GM21526 (cell line): ENCODE measurements around the gene ADAMTS19.

Experiments
- ATAC-seq: cut with Tn5 transposase; IDR thresholded peaks from one replicate; pipeline ENCODE4 v1.9.1; 2021; ENCODE audit warnings: moderate library complexity; ENCODE audit not compliant: unreplicated experiment, low FRiP score

ADAMTS19 gene

DNA sequence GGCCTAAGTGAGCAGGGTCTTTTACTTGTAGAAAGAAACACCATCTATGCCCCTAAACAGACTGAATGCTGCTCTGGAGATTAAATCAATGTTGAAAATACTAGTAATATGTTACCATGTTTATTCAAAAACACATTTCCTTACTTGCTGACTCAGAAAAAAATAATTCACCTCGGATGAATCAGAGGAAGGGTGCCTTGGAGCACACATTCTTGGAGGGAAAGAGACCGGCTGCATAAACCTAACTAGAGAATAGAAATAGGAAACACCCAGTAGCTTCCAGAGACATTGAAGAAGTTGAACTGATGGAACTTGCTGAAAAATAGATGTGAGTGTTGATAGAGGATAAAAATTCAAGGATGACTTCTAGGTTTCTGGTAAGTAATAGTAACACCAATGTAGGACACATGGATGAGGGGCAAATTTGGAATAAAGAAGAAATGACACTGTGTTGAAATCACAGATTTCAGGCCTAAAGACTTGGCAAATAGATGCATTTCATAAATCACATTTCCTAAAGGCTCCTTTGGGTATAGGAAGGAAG, 210.9 kb downstream of the ADAMTS19 start:
- no peak for ATAC-seq

DNA sequence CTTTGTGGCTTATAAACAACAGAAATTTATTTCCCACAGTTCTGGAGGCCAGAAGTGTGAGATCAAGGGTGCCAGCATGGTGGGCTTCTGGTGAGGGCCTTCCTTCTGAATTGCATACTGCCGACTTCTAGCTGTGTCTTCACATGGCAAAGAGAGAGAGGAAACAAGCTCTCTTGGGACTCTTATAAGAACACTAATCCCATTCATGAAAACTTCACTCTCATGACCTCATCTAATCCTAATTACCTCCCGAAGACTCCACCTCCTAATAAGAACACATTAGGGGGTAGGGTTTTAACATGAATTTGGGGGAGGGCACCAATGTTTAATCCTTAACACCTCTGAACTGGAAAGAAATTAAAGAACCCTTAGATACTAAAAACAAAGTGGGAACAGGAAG, 211.9 kb downstream of the ADAMTS19 start:
- no peak for ATAC-seq

DNA sequence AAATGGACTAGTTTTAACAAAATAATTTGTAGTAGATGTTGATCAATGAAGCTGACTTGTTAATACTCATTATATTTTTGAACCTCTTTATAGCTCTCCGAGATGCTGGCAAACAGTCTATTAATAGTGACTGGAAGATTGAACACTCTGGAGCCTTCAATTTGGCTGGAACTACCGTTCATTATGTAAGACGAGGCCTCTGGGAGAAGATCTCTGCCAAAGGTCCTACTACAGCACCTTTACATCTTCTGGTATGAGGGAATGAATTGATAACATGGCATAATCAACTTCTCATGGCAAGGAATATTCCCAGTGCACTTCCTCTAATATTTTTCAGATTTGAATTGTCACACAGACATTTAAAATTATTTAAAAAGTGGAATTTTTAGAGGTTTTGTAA, 219.6 kb downstream of the ADAMTS19 start:
- ATAC-seq: no peak

DNA sequence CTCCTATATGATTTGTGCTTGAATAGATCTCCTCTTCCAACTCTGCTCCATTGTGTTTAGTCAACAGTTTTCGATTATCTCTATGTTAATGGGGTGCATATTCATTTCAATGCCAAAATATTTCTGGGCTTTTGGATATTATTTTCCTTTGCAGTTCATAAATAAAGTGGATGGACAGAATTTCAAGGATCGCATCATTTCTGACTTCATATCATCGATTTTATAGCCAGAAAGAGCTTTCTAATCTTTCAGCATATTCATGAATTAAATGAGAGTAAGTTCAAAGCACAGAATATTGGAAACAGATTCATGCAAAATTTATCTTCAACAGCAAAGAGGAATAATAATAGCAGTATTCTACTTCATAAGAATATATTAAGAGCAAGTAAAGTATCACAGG, 227.8 kb downstream of the ADAMTS19 start:
- no peak for ATAC-seq

DNA sequence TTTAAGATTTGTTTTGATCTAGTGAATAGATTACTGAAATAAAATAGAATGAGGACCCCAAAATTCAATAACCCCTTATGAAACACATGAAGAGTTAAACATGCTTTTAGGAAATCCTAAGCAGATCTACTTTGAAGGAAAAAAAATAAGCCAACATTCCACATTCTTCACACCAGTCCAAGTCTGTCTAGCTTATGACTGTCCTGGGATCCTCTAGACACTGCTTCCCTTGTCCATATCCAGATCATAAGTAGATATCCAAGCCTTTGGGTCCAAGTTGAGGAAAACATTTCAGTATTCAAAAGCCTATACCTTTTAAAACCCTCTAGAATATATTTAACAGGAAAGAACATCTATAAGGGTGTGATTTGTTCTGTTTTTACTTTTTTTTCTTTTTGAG, 228.9 kb downstream of the ADAMTS19 start:
- no peak for ATAC-seq

DNA sequence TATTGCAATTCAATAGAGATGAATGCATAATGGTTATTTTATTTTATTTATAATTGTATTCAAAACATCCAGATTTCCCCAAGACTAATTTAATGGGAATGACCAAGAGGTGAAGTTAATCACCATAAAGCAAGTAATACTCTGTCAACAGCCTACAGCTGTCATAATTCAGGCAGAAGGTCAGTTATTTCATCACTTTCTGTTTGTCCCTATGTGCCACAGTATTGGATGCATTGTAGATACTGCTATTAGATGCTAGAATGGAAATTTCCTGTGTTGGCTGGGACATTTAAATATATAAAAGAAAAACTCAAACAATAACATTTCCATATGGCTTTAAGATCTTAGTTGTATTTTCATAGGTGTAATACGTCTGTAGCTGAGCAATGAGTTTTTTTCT, 231.1 kb downstream of the ADAMTS19 start:
- ATAC-seq: no peak

DNA sequence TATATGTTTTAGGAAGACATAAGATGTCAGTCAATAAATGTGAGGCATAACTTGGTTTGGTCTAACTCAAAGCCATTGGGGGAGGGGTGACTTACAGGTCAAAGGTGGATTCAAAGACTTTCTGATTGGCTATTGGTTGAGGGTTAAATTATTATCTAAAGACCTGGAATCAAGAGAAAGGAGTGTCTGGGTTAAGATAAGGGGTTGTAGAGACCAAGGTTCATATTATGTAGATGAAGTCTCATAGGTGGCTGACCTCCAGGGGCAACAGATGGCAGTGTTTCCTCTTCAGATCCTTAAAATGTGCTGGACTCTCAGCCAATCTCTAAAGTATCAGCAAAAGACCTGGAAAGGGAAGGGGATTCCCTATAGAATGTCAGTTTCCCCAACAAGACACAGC, 236.5 kb downstream of the ADAMTS19 start:
- ATAC-seq: no peak

DNA sequence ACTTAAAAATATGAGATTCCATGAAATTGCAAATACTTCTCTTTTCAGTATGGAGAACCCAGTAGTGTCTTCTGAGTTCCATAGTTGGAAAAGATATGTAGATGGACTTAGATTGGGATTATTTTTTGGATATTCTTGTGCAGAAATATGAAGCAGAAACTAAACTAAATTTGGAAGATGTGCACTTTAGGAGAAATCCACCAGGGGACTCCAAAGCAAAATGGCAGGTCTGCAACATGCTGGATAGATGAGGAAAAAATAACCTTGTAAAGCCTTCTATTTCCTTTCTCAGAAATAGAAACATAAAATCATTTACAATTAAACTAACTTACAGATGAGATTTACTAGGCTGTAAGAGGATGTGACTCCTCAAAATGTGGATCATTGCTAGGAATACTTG, 238.6 kb downstream of the ADAMTS19 start:
- no peak for ATAC-seq

DNA sequence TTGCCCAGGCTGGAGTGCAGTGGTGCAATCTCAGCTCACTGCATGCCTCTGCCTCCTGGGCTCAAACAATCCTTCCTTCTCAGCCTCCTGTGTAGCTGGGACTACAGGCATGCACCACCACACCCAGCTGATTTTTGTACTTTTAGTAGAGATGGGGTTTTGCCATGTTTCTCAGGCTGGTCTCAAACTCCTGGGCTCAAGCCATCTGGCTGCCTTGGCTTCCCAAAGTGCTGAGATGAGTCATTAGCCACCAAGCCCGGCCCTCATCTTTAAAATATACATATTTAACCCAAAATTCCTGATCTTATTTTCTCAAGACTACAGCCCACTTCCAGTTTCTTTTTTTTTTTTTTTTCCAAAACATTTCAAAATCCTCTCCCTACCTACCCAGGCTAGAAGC, 256.1 kb downstream of the ADAMTS19 start:
- ATAC-seq: no peak

DNA sequence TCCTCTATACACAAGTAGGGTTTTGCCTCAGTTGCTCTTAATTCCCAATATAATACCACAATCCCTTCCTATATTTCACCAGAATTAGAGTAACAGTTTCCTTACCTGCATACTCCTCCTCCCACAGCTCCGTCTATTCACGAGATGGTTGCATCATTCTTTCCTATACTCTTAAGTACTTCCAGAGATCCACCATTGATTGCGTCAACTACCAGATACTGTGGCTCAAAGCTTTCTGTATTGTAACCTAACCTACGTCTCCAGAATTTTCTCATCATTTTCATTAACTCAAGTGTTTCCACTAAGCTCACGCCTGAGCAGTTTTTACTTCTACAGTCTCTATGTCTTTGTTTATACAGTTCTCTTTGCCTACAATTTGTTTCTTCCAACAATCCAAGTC, 256.6 kb downstream of the ADAMTS19 start:
- no peak for ATAC-seq

DNA sequence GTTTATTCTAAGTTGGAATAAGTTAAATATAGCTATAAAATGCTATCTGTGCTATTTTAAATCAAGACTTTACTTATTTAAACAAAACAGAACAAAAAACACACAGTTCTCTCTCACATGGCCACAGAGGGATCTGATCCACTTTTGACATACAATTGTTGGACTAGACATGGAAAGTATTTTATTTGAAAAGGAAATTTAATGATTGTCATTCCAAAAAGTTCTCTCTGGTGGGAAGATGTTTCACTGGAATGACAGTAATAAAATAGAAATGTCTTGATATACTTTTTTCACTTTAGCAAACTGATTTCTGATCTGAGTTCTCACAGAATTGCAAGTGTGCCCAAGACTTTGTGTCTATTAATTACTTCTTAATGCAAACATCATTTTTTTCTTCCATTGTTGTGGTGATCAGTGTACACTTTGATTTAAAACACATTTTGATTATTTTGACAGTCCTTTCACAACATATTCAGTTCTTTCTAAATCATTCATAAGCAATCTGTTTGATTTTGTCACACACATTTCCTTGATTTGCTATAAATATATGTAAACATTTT, 257.7 kb downstream of the ADAMTS19 start:
- ATAC-seq: no peak

DNA sequence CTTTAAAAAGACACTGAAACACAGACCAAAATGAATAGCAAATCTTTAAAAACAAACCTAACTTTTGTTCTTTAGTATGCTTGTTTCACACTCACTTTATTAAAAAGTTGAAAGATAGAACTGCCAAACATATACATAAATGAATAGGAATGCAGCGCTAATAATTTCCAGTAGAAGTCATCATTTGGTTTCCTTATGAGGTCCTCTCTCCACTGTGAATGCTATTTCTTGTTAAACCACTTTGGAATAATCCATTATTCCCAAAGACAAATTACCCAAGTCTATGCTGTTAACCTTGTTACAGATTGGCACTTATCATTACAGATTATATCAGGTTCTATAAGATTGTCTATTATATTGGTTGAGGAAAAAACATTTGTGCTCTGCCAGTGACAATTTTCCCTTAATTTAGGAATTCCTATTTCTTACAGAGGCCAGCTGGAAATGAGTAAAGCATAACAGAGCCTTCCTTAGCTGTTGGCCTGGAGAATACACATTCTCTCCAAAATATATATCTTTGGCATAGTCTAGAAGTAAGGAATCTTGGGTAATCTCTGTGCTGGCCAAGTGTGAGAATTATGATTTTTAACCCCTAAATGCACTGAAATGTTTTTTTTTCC, 258.5 kb downstream of the ADAMTS19 start:
- ATAC-seq: no peak

DNA sequence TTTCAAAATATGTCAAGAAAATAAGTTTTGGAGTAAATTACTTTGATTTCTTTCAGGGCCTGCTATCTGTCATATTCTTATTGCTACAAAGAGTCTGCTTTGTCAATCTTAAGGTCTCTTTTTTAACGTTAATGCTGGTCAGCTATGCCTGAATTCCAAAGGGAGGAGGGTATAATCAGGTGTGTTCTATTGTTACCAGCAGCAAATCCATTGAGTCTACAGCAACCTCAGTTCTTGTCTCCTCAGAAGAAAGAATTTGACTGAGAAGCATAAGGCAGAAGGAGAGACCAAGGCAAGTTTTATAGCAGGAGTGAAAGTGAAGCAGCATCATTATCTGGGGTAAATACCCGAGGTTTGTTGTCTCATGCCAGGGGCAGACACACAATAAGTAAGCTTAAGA, 264.1 kb downstream of the ADAMTS19 start:
- no peak for ATAC-seq

DNA sequence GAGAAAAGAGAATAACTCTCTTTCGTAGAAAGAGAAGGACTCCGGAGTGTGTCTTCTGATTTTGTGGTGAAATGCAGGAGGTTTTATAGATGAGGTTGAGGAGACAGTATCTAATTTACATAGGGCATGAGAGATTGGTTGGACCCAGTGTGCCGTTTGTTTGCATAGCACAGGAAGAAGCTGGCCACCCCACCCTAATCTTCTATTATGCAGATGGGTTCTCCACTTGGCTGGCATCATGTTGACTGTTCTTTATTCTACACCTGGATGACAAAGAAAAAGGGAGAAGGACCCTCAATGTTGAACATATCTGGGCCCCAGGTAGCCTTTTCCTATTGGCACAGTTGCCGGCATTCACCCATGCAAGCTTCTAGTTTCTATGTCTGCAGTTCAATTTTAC, 264.5 kb downstream of the ADAMTS19 start:
- no peak for ATAC-seq

DNA sequence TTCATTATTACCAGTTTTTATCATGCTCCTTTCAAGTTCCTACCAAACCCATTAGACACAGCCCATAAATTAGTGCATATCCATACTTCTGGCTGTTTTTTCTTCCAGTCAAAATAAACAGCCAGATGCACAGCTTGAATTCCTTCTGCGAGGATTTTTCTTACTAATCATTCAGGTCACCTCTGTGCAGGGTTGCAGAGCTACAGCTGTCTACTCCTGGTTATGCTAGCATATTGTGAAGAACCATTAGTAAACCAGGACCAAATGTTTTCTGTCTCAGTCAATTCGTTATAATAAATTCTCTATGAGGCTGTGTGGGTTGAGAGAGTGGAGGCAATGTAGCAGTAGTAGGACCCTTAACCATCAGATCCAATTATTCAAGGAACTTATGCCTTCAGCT, 279.7 kb downstream of the ADAMTS19 start:
- ATAC-seq: no peak

DNA sequence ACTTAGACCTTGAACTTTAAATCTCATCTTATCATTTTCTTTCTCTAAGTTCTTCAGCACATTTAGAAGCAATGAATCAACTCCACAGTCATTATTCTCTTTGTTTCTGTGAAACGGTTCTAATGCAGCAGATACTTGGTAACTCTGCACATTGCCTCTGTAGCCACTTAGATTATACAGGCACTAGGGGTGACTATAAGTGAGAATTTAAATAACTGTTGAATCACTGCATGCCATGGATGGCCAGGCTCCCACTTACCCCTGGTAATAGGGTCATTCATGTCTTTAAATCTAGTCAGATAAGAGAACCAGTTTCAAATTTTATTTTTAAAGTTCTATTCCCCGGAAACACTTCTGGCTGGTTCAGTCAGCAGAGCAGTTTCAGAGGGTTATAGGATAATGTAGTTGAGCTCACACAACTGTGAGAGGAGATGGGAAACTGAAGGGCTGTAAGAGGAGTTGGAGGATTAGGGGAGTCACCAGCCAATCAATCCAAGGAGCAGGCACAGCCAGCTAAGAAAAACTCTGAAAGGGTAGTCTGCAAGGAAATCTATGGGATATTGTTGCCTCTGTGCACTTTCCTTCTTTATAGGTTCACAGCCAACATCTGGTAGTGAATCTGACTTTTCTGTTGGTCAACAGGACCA, 283.6 kb downstream of the ADAMTS19 start:
- no peak for ATAC-seq

DNA sequence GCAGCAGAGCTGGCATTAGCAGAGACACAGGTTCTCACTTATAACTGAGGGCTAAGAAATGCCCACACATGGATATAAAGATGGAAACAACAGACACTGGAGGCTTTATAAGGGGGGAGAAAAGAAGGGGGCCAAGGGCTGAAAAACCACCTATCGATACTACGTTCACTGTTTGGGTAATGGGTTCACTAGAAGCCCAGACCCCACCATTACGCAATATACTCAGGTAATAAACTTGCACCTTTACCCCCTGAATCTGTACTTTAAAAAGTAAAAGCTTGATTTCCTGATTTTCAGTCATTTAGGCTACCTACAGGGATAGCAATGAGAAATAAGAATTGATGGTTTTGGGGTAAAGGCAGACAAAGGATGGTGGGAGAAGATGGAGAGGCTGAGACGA, 285.9 kb downstream of the ADAMTS19 start:
- no peak for ATAC-seq

DNA sequence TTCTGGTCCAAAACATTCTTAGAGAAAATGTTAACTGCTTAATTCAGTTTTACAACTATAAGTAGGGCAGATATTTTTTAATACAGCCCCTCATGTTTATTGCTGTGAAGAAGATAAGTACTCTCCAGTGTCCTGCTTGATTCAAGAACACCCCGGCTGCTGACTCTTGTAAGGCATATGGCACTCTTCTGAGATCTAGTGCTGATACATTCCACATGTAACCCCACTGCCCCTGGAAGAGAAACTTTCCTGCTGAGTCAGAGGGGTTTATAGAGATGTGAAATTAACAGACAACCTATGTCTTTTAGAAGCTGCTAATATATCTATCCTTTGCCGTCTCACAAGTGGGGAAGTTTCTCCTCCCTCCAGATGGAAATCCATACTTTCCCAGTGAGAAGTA, 286.8 kb downstream of the ADAMTS19 start:
- no peak for ATAC-seq

DNA sequence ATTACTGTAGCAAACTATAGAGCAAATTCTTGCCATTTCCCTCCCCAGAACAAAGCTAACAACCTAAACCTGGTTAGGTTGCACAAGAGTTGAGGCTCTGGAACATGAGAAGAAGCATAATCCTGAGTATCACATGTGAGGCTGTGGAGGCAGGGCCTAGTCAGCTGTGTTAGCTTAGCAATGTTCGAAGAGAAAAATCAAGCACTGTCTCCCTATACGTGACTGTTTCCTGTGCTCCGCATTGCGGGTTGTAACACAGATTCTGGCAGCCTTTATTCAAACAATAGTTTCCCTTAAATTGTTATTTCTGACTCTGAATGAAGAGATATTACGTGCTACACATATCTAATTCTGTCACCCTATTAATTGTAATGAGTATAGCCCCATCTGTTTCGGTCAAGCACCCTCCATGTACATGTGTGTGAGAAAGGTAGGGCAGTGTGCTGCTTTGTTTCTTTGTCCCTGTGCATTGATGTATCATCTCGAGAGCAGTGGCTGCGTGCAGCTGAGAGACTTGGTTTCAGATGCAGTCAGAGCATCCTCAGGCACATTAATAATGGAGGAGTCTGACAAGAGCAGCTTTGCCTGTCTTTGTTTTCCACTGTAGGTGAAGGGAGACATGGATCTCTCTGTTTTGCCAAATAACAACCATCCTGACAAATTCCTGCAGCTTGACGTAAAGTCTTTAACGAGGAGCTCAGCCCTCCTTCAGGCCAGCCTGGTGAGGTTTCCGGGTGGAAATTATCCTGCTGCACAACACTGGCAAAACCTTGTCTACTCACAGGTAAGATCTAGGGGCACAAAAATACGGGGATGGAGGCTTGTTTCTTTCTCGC, 287.7 kb downstream of the ADAMTS19 start, which contains the start of gene MINAR2:
TSS of gene MINAR2 (plus strand) at position 523 of the 836 bp plus-strand sequence. CDS start at position 620, 97 bp downstream.
- ATAC-seq: no peak

DNA sequence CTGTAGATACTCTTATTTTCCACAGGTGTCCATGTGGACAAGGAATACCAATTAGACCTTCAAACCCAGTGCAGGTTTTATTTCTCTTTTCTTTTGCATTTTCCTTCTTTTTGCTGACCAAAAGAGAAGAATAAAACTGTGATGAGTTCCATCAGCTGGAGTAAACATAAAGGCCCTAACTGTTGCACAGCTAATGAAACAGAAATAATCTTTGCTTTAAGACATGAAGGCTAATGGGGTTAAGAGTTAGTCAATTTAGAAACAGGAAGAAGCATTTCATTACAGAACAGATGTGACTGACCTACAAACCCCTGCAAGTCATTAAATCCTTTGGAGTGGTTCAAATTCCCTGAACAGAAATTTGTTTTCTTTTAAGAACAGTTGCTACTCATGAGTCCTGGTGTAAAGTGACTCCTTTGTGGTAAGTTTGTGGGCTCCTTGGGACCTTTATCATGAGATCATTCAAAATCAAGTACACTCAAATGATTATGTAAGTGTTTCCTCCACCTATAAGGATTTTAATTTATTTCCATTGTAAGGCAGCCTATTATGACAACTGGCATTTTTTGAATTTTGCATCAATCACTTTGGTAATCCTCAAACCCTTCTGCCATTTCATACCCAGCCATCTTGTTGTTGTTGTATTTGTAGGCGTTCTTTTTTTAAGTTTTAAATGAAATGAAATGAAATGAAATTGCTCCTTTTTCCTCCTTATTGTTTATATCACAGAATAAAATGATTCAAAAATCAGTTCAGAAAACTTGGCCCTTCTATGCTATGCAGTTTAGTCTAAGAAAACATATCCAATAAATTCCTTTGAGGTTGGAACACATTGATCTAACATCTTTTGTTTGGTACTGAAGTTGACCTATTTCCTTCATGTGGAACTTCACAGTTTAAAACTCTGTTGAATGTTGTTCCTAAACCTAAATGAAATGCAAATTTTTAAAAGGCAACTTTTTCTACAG, 289.1 kb downstream of the ADAMTS19 start:
- ATAC-seq: no peak
